Measurements from ENCODE around the gene CRYBG3.

Gene CRYBG3

GRCh38 chr3:97839944-97840343 lies 18.1 kb downstream of the CRYBG3 start:
- DNase-seq = no peak

DNA sequence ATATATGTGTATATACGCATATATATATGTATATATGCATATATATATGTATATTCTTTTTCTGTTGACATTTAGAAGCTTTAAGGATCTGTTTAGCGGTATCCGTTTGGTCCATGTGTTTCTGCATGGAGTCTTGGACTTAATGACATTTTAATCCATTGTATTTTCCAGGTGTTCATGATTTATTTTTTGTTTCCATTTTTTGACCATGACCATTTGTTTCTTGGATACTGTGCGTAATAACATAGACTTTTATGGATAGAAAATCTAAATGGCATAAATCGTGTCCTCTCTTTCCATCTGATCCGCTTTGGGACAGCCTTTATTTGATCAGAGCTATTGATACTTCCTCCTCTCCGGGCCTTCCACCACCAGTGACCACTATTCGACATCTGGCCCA lies 19.5 kb downstream of the CRYBG3 start:
- DNase-seq = no peak

- DNase-seq = no peak
Observed at GRCh38 chr3:97841956-97842355, 20.1 kb downstream of the CRYBG3 start.

- DNase-seq = no peak
Observed at GRCh38 chr3:97848779-97849178, 27.0 kb downstream of the CRYBG3 start.

GRCh38 chr3:97857401-97857800 lies 35.6 kb downstream of the CRYBG3 start:
- no peak for DNase-seq

- no peak for DNase-seq
Observed at GRCh38 chr3:97860364-97860763, 38.6 kb downstream of the CRYBG3 start.

GRCh38 chr3:97862582-97862981 lies 40.8 kb downstream of the CRYBG3 start:
- no peak for DNase-seq

DNA sequence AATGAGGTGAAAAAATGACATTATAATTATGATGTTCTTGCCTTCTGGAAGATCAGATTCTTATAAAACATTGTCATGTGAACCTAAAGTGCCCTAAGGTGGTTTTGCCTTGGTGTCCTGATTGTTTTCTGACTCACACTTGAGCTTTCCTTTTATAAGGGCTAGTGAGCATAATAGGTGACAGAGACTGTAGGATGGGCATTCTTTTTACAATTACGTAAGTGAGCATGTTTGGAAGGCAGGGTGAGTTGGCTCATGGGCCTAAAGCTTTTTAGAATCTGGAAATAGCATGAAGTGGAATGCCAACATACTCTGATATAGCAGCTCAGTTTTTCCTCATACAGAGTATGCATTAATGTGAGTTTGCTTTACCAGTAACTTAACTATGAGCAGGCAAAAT lies 41.2 kb downstream of the CRYBG3 start:
- DNase-seq = no peak

- no peak for DNase-seq
Observed at GRCh38 chr3:97863775-97864174, 42.0 kb downstream of the CRYBG3 start.

DNA sequence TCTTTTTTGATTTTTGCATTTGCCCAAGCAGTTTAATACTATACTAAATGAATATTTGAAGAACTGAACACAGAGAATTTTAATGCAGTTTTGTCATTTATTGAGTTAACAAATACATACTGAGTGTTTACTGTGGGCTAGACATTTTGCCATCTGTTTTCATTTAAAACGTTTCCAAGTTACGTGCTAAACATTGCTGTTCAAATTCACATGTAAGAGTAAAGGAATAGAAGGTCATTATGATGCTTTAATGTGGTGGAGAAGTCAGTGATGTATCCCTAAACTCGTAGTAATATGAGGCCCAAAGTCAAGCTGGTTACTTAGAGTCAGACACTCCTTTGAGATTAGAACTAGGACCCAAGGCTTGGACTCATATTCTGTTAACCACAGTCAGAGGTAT lies 49.4 kb downstream of the CRYBG3 start:
- DNase-seq = no peak

- DNase-seq = peak; percentile 22 to 28
Observed at GRCh38 chr3:97871801-97872524, 50.2 kb downstream of the CRYBG3 start.

- DNase-seq = no peak
Observed at GRCh38 chr3:97872525-97873042, 50.8 kb downstream of the CRYBG3 start.

DNA sequence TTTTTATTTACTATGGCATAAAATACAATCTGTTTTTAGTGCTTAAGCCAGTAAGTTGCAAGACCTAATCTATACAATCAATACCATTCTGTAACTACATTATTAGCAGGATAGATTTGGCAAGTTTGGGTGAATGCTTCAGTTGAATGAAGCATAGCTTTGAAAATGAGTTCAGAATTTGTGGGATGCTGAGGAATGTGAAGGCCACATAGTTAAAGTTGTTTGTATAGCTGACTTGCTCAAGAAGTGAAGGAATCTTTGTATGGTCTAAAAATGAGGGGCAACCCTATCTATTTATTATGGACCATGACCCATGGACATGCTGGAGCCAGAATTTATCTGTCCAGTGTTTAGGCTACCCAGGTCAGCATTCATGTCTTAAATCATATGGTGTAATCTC lies 58.5 kb downstream of the CRYBG3 start:
- DNase-seq = no peak

- peak in 1 of 2 experiments; percentile 17 for DNase-seq
Observed at GRCh38 chr3:97882975-97883598, 61.3 kb downstream of the CRYBG3 start.

GRCh38 chr3:97883736-97884135 lies 61.9 kb downstream of the CRYBG3 start:
- no peak for DNase-seq

DNA sequence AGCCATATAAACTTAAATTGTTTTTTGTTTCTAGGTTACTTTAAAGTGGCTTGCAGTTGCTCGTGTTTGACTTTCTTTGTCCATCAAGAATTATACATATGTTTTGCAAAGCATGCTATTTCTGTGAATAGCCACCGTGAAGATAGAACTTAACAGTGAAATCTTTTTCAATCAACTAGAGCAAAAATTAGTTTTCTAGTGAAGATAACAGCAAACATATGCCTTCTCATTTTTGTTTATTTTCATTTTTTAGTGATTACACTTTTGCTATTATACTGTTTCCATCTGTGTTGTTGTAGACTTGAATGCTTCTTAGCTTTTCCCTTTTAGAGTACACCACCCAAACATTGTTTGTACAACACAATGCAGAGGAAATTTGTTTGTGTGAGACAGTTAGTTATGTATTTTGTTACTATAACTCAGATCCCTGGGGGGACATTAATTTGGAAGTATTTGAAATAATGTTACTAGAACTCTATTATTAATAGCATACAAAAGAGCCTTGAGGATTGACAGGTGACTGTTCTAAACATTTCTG lies 62.8 kb downstream of the CRYBG3 start:
- no peak for DNase-seq

GRCh38 chr3:97885931-97886824 lies 64.4 kb downstream of the CRYBG3 start:
- no peak for DNase-seq

DNA sequence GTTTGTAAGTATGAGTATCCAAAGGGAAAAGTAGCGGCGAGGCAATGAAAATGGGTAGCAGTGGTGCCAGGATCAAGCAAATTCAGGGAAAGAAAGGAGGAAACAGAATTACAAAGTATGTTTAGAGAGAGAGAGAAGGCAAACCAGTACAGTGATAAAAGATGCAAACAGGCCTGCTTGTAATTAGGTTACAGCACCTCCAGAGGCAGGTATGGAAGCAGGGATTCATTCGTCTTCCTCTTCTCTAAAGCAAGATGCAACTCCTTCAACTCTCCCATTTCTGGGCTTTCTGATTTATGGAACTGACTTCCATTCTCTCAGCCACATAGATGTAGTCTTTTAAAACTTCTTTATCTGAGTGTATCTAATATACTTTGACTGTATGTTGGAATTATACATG lies 68.0 kb downstream of the CRYBG3 start:
- no peak for DNase-seq

DNA sequence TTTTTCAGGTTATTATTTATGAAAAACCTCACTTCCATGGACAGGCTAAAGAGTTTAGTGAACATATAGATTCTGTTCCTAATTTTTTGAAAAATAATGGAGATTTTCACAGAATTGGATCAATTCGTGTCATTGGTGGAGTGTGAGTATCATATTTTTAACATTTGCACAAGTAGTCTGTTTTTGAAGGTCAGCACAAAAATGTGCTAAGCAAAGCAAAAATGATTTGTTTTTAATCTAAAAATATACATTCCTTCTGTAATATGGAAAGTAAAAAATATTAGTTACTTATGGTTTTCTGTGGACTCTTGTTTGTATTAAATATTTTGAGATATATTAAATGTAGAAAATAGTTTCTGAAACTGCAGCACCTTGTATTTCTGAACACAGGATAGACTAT lies 71.0 kb downstream of the CRYBG3 start:
- no peak for DNase-seq

- DNase-seq = no peak
Observed at GRCh38 chr3:97895216-97895615, 73.4 kb downstream of the CRYBG3 start.

GRCh38 chr3:97896129-97896528 lies 74.3 kb downstream of the CRYBG3 start:
- no peak for DNase-seq

DNA sequence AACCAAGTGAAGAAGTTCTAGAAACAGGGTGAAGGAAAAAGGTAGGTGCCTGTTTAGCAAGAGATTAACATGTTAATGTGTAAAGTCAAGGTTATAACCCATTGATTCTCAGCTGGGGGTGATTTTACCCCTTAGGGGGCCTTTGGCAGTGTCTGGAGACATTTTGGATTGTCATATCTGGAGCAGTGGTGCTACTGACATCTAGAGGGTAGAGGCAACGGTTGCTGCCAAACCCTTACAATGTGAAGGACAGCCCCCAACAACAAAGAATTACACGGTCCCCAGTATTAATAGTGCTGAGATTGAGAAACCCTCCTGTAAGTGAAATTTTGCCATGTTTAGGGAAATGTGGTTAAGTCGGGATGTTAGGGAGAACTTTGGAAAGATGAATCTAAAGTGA lies 74.7 kb downstream of the CRYBG3 start:
- DNase-seq = no peak

DNA sequence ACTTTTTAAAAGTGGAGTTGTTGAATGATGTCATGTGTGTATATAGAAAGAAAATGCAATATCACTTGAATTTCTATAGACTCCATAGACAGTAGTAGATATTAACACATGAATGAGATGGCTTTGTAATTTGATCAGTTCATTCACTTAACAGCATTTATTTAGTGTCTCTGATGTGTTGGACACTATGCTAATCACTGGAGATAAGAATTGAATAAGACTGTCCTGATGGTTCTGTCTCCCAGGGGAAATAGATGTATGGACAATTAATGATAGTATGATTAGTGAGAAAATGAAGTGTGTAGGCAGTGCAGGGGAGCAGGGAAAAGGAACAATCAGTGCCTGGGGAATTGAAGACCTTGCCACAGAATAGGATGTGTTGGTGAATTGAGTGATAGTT lies 77.5 kb downstream of the CRYBG3 start:
- no peak for DNase-seq

Measured in activated T-cell treated with anti-CD3 and anti-CD28 coated beads, Interleukin-2, amount 50 U/mL, for 48 hours (primary cell).